Dendritic cell treated with granulocyte-macrophage colony-stimulating factor and Interleukin-4, amounts not matched to agents 40 ng/mL and 50 ng/mL, for 4 days (primary cell): ENCODE measurements around the gene OR10H1.
A peak's percentile ranks its signal among the peaks of the same experiment; 100 is the strongest.
"Not testable (repeated sequence)": the region's sequence is repeated elsewhere in the genome, so short reads cannot be mapped to it uniquely, and the experiment has no call there.

Experiments used
- H3K27ac Mint-ChIP-seq: one replicate; pipeline ENCODE4 v1.8.0; 2022; ENCODE audit warnings: mild to moderate bottlenecking, mixed read lengths
- H3K27me3 Mint-ChIP-seq: one replicate; pipeline ENCODE4 v1.8.0; 2022; ENCODE audit warnings: mild to moderate bottlenecking, mixed read lengths
- H3K36me3 Mint-ChIP-seq: one replicate; pipeline ENCODE4 v1.8.0; 2022; ENCODE audit warnings: low read depth, mixed read lengths
- H3K4me1 Mint-ChIP-seq: one replicate; pipeline ENCODE4 v1.8.0; 2022; ENCODE audit warnings: low read depth, mixed read lengths
- H3K4me3 Mint-ChIP-seq: one replicate; pipeline ENCODE4 v1.8.0; 2022; ENCODE audit warnings: mild to moderate bottlenecking, moderate library complexity, mixed read lengths
- H3K9me3 Mint-ChIP-seq: one replicate; pipeline ENCODE4 v1.8.0; 2022; ENCODE audit warnings: mixed read lengths
- intact Hi-C: fragments of 100-400 bp; cut with micrococcal nuclease; formaldehyde crosslinking; loops from one replicate; pipeline ENCODE4 v1.15.0; 2022

Gene OR10H1, protein sequence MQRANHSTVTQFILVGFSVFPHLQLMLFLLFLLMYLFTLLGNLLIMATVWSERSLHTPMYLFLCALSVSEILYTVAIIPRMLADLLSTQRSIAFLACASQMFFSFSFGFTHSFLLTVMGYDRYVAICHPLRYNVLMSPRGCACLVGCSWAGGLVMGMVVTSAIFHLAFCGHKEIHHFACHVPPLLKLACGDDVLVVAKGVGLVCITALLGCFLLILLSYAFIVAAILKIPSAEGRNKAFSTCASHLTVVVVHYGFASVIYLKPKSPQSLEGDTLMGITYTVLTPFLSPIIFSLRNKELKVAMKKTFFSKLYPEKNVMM

DNA sequence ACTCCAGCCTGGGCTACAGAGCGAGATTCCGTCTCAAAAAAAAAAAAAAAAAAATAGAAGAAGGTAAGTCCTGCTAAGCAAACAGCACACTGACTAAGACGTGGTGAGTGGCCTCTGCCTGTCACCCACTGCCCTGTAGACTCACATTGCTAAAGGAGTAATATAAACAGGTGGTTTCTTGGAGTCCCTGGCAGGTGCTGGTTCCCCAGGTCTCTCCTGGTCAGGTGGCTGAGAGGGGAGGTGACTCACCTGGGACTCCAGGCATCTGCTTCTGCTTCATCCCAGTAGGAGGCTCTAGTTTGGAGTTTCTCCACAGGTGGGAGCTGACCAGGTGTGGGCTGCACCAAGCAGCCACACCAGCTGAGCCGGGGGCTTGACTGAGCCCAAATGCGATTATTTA lies at the start of gene OR10H1:
Gene OR10H1 (minus strand): TSS at position 359 of the 400 bp plus-strand sequence. CDS start 7,627 bp downstream, outside the sequence.
- intact Hi-C loops: no loop called here
- no peaks in the 10 kb centered on the region for H3K4me1 Mint-ChIP-seq
- no peak within 1 kb of the TSS for H3K27ac Mint-ChIP-seq
- no peaks in the 10 kb centered on the region for H3K36me3 Mint-ChIP-seq
- H3K4me3 Mint-ChIP-seq: no peak within 1 kb of the TSS
- peaks cover 14% of the 10 kb centered on the region for H3K27me3 Mint-ChIP-seq
- no peaks in the 10 kb centered on the region for H3K9me3 Mint-ChIP-seq

DNA sequence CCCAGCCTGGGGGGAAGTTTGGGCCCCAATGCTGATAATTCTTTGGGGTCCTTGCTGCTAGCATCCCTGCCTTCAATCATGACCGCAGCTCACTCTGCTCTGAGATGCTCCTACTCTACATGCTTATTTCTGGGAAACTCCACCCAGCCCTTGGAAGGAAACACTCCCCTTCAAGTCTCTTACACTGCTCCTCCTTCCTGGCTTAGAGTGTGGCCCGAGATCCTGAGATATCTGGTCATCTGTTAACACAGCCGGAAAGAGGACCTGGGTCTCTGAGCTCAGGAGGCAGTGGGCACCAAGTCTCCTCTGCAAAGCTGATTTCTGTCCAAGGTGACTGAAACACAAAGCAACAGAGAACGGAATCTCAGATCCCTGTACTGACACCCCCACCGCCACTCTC lies 49.4 kb upstream of the OR10H1 start:
- H3K9me3 Mint-ChIP-seq: no peaks in the 10 kb centered on the region
- intact Hi-C loops: no loop called here
- no peak overlapping the region for H3K27ac Mint-ChIP-seq
- peaks cover 16% of the 10 kb centered on the region for H3K4me1 Mint-ChIP-seq
- H3K36me3 Mint-ChIP-seq: no peaks in the 10 kb centered on the region
- no peaks in the 10 kb centered on the region for H3K27me3 Mint-ChIP-seq
- H3K4me3 Mint-ChIP-seq: no peak overlapping the region

DNA sequence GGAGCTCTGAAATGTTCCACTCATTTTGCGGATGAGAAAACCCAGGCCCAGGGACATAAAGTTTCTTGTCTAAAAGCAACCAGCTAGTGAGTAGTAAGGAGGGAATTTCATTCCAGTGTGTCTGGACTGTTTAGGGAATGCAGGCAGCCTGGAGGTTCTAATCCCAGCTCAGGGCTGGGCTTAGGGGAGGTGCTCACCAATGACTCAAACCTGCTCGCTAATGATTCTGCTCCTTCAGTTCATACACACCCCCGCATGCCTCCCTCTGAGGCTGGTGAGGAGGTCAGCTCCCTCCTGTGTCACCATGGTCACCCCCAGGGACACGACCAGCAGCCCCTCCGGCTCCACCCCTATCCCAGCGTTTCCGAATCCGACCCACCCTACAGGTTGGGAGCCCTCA lies 47.8 kb upstream of the OR10H1 start:
- intact Hi-C loops: no loop called here
- H3K36me3 Mint-ChIP-seq: no peaks in the 10 kb centered on the region
- no peak overlapping the region for H3K27ac Mint-ChIP-seq
- no peaks in the 10 kb centered on the region for H3K27me3 Mint-ChIP-seq
- H3K4me3 Mint-ChIP-seq: no peak overlapping the region
- peaks cover 4% of the 10 kb centered on the region for H3K4me1 Mint-ChIP-seq
- H3K9me3 Mint-ChIP-seq: no peaks in the 10 kb centered on the region

DNA sequence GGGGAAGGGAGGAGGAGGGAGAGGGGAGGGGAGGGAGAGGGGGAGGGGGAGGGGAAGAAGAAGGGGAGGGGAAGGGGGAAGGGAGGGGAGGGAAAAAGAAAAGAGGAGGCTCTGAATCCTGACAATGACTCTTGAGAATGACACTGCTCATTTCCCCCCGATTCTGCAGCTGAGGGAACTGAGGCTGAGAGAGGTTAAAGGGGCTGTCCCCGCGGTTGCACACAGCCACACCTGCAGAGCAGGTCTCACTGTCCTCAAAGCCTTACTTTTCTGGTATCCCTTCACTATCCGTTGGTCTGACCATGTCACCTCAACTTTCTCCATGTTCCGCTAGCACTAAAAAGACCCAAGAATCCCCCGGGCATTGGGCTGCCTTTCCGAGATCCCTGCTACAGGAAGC lies 47.0 kb upstream of the OR10H1 start:
- Mint-ChIP-seq H3K4me1 (no peaks in the 10 kb centered on the region), H3K9me3 (no peaks in the 10 kb centered on the region), H3K36me3 (no peaks in the 10 kb centered on the region), H3K27ac (no peak overlapping the region), H3K4me3 (no peak overlapping the region), H3K27me3 (no peaks in the 10 kb centered on the region)
- intact Hi-C loops: no loop called here

DNA sequence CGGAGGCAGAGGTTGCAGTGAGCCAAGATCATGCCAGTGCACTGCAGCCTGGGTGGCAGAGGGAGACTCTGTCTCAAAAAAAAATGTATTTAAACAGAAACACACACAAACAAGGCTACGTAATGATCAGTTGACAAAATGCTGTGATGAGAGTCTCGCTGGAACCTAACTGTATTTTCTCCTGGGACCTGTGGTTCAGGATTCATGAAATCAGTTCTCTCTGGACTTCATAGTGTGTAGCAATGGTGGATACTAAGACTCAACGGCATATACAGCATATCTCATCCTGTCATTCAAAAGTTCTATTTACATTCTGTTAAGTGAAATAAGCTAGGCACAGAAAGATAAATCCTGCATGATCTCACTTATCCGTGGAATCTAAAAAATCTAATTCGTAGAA lies 45.1 kb upstream of the OR10H1 start:
- no peaks in the 10 kb centered on the region for H3K36me3 Mint-ChIP-seq
- H3K4me1 Mint-ChIP-seq: no peaks in the 10 kb centered on the region
- no peaks in the 10 kb centered on the region for H3K27me3 Mint-ChIP-seq
- intact Hi-C loops: no loop called here
- no peaks in the 10 kb centered on the region for H3K9me3 Mint-ChIP-seq
- no peak overlapping the region for H3K27ac Mint-ChIP-seq
- H3K4me3 Mint-ChIP-seq: no peak overlapping the region

DNA sequence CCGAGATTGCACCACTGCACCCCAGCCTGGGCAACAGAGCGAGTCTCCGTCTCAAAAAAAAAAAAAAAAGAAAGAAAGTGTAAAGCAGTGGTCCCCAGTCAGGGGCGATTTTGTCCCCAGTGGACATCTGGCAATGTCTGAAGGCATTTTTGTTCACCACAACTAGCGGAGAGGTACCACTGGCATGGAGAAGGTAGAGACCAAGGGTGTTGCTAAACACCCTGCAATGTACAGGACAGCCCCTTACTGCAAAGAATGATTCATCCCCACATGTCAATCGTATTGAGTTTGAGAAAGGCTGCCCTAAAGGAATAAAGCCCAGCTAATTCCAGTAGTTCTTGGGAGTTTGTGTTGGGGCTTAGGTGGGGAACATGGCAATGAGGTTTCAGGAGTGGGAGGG lies 43.7 kb upstream of the OR10H1 start:
- Mint-ChIP-seq H3K9me3 (no peaks in the 10 kb centered on the region), H3K27ac (no peak overlapping the region), H3K27me3 (no peaks in the 10 kb centered on the region), H3K4me1 (no peaks in the 10 kb centered on the region), H3K36me3 (no peaks in the 10 kb centered on the region), H3K4me3 (no peak overlapping the region)
- intact Hi-C loops: no loop called here

DNA sequence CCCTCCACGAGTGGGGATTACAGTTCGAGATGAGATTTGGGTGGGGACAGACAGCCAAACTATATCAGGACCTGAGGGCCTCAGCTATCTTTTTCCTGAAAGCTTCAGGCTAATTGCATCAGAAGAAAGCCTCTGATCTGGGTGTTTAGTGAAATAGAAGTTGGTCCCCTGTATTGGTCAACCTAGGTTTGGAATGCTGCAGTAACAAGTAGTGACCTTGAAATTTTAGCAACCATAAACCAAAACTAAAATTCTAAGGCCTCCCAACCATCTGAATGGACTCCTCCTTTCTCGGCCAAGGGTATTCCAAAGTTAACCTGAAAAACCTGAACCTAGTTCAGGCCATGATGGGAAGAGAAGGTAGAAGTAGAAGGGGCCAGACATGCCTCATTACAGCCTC lies 34.9 kb upstream of the OR10H1 start:
- Mint-ChIP-seq H3K27ac (no peak overlapping the region), H3K4me3 (no peak overlapping the region), H3K27me3 (peaks cover 1% of the 10 kb centered on the region), H3K4me1 (peaks cover 6% of the 10 kb centered on the region), H3K9me3 (no peaks in the 10 kb centered on the region), H3K36me3 (no peaks in the 10 kb centered on the region)
- intact Hi-C loops: no loop called here

DNA sequence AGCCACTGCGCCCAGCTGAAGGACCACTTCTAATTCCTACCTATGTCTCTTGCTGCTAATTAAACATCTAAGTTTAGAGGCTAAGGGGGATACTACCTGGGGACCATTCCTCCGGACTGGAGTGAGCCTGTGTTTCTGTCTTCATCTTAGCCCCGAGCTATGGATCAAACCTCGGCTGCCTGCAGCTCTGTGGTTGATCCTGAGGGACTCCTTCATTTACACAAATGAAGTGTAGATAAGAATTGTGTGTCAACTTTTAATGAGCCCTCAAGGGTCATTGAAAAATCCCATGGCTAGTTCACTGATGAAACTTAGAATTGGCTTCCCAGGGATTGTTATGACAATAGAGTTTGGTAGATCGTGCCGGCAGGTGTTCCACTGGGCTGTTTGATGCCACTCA lies 31.5 kb upstream of the OR10H1 start:
- no peaks in the 10 kb centered on the region for H3K9me3 Mint-ChIP-seq
- intact Hi-C loops: no loop called here
- H3K4me3 Mint-ChIP-seq: no peak overlapping the region
- H3K4me1 Mint-ChIP-seq: peaks cover 14% of the 10 kb centered on the region
- no peaks in the 10 kb centered on the region for H3K36me3 Mint-ChIP-seq
- peaks cover 4% of the 10 kb centered on the region for H3K27me3 Mint-ChIP-seq
- no peak overlapping the region for H3K27ac Mint-ChIP-seq

DNA sequence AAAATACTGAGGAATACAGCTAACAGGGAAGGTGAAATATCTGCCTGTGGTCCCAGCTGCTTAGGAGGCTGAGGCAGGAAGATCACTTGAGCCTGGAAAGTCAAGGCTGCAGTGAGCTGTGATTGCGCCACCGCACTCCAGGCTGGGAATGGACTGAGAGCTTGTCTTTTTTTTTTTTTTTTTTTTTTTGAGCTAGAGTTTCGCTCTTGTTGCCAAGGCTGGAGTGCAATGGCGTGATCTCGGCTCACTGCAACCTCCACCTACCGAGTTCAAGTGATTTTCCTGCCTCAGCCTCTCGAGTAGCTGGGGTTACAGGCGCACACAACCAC lies 28.4 kb upstream of the OR10H1 start:
- peaks cover 14% of the 10 kb centered on the region for H3K4me1 Mint-ChIP-seq
- H3K4me3 Mint-ChIP-seq, intact Hi-C loops, H3K9me3 Mint-ChIP-seq, H3K27ac Mint-ChIP-seq, H3K27me3 Mint-ChIP-seq, H3K36me3 Mint-ChIP-seq: not testable (repeated sequence)

DNA sequence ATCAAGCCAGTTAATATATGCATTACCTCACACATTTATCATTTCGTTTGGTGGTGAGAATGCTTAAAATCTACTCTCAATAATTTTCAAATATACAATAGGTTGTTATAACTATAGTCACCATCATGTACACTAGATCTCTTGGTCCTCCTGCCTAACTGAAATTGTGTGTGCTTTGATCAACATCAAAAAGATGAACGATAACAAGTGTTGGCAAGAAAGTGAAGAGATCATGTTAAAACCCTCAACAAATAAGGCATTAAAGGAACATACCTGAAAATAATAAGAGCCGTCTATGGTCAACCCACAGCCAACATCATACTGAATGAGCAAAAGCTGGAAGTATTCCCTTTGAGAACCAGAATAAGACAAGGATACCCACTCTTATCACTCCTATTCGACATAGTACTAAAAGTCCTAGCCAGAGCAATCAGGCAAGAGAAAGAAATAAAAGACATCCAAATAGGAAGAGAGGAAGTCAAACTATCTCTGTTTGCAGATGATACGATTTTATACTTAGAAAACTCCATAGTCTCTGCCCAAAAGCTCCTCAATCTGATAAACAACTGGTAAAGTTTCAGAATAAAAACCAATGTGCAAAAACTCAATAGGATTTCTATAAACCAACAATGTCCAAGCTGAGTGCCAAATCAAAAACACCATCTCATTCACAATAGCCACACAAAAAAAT lies 27.9 kb upstream of the OR10H1 start:
- no peaks in the 10 kb centered on the region for H3K36me3 Mint-ChIP-seq

DNA sequence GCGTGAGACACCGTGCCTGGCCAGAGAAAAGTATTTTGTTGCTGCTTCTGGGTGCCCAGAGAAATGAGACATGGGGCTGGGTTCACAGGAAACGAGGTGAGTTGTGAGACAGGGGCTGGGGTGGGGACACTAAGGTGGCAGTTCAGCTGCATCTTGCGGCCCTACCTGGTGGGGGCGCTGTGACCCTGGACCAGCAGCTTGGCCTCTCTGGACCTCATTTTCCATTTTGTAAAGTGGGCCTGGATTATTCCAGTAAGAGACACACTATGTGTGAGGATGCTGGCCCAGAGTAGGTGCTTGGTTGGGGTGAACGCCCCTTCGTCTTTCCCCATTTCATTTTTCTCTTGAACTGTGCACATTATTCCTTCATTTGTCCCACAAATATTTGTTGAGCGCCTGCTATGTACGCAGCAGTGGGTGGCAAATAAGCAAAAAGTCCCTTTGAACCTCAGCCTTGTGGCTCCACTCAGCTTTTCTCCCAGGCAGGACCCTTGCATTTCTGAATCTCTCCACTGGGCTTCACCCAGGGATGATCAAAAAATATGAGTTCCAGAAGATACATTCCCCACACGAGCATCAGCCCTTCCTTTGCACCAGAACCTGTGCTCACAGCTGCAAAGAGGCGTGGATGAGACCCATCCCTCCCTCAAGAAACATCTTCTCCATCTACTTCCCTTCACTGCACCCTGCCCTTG lies 26.6 kb upstream of the OR10H1 start:
- H3K9me3 Mint-ChIP-seq: no peaks in the 10 kb centered on the region
- H3K4me1 Mint-ChIP-seq: peaks cover 28% of the 10 kb centered on the region
- intact Hi-C loops: no loop called here
- H3K36me3 Mint-ChIP-seq: no peaks in the 10 kb centered on the region
- H3K27ac Mint-ChIP-seq: no peak overlapping the region
- no peak overlapping the region for H3K4me3 Mint-ChIP-seq
- peaks cover 3% of the 10 kb centered on the region for H3K27me3 Mint-ChIP-seq

More for the DNA sequence above, 27.9 kb upstream of the OR10H1 start:
- H3K9me3 Mint-ChIP-seq: no peaks in the 10 kb centered on the region
- H3K27me3 Mint-ChIP-seq: peaks cover 4% of the 10 kb centered on the region
- intact Hi-C loops: no loop called here
- no peak overlapping the region for H3K4me3 Mint-ChIP-seq
- peaks cover 18% of the 10 kb centered on the region for H3K4me1 Mint-ChIP-seq
- H3K27ac Mint-ChIP-seq: no peak overlapping the region

DNA sequence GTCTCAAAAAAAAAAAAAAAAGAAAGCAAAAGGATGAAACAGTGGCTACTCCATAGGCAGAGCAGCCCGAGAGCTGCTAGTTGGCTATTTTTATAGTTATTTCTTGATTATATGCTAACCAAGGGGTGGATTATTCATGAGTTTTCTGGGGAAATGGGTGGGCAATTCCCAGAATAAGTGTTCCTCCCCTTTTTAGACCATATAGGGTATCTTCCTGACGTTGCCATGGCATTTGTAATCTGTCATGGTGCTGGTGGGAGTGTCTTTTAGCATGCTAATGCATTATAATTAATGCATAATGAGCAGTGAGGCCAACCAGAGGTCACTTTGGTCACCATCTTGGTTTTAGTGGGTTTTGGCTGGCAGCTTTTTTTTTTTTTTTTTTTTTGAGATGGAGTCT lies 25.4 kb upstream of the OR10H1 start:
- Mint-ChIP-seq H3K4me1 (peaks cover 32% of the 10 kb centered on the region), H3K27ac (no peak overlapping the region), H3K27me3 (peaks cover 3% of the 10 kb centered on the region), H3K4me3 (no peak overlapping the region), H3K36me3 (no peaks in the 10 kb centered on the region), H3K9me3 (no peaks in the 10 kb centered on the region)
- intact Hi-C loops: no loop called here

DNA sequence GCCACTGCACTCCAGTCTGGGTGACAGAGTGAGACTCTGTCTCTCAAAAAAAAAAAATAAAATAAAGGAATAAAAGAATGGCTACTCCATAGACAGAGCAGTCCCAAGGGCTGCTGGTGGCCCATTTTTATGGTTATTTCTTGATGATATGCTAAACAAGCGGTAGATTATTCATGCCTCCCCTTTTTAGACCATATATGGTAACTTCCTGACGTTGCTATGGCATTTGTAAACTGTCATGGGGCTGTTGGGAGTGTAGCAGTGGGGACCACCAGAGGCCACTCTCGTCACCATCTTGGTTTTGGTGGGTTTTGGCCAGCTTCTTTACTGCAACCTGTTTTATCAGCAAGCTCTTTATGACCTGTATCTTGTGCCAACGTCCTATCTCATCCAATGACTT lies 24.4 kb upstream of the OR10H1 start:
- H3K36me3 Mint-ChIP-seq, H3K27ac Mint-ChIP-seq, H3K4me3 Mint-ChIP-seq, H3K9me3 Mint-ChIP-seq, H3K27me3 Mint-ChIP-seq, intact Hi-C loops: not testable (repeated sequence)
- peaks cover 28% of the 10 kb centered on the region for H3K4me1 Mint-ChIP-seq

DNA sequence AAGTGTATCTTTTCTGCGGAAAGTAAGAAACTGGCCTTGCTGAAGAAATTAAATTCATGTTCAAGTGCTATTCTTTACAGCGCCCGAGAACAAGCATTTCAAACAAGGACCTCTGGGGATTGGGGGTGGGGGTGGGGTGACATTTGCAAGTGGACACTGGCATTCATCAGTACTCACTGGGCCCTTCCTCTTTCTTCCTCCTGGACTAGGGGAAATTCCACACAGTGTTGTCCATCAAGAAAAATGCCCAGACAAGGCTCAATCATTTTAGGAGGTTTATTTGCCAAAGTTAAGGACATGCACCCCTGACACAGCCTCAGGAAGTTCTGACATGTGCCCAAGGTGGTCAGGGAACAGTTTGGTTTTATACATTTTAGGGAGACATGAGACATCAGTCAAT lies 22.9 kb upstream of the OR10H1 start:
- Mint-ChIP-seq H3K27ac (peak overlapping the region; percentile 43), H3K36me3 (no peaks in the 10 kb centered on the region), H3K4me3 (no peak overlapping the region), H3K27me3 (no peaks in the 10 kb centered on the region), H3K4me1 (peaks cover 23% of the 10 kb centered on the region), H3K9me3 (no peaks in the 10 kb centered on the region)
- intact Hi-C loops: no loop called here
